ENCODE measurements around the gene C11orf68. TPM values are rescaled to one million over a fixed set of nuclear protein-coding genes. Genes with fewer than 3 reads are reported as not detected.

The C11orf68 gene
- total RNA-seq, 1 experiment from 2014 or later = 31.9 TPM

DNA sequence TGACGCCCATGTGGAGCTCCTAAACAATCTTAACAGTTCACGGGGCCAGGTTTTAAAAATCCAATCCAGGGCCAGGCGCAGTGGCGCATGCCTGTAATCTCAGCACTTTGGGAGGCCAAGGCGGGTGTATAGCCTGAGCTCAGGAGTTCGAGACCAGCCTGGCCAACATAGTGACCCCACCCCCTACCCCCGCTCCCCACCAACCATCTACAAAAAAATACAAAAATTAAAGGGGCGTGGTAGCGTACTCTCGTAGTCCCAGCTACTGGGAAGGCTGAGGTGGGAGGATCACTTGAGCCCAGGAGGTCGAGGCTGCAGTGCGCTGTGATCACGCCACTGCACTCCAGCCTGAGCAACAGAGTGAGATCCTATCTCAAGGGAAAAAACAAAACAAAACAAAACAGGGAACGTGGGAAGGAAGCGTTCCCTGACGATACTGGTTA is 42.0 kb upstream of the C11orf68 start:
- peak overlapping the region; percentile 98 for H3K27ac Mint-ChIP-seq
- no peaks in the 10 kb centered on the region for H3K9me3 Mint-ChIP-seq
- no peak; the same call in 1 of the 2 replicates for ATAC-seq
- no peak for DNase-seq (ENCODE audit: low spot score)
- H3K4me3 Mint-ChIP-seq = peak overlapping the region; percentile 91
- peaks cover 3% of the 10 kb centered on the region; the same call in 1 of the 2 replicates for H3K27me3 Mint-ChIP-seq (ENCODE audit: low read depth)
- ChIA-PET POLR2A (interaction anchor here (1.1 kb wide), 1 partner anchor 15 kb away, joined by 3 read pairs; the partner anchor contains the start of gene TSGA10IP), CTCF (interaction anchor here (1.1 to 1.2 kb wide), 2 partner anchors 84 to 101 kb away, joined by 3 read pairs; partner anchors contain the start of gene MUS81)
- H3K4me1 Mint-ChIP-seq = peaks cover 21% of the 10 kb centered on the region
- 0 out of 2 replicates have a peak, but pooled peaks have one; percentile 12 for TF ChIP-seq NFATC4 (CRISPR knock-in tag; IDR thresholded peaks at IDR 0.05)
- TF ChIP-seq ZNF121 (CRISPR knock-in tag; IDR thresholded peaks at IDR 0.05) = peak; percentile 64; the same call in 1 of the 2 replicates
- no peak for TF ChIP-seq CREM (CRISPR knock-in tag; IDR thresholded peaks at IDR 0.05)
- peaks cover 19% of the 10 kb centered on the region for H3K36me3 Mint-ChIP-seq

DNA sequence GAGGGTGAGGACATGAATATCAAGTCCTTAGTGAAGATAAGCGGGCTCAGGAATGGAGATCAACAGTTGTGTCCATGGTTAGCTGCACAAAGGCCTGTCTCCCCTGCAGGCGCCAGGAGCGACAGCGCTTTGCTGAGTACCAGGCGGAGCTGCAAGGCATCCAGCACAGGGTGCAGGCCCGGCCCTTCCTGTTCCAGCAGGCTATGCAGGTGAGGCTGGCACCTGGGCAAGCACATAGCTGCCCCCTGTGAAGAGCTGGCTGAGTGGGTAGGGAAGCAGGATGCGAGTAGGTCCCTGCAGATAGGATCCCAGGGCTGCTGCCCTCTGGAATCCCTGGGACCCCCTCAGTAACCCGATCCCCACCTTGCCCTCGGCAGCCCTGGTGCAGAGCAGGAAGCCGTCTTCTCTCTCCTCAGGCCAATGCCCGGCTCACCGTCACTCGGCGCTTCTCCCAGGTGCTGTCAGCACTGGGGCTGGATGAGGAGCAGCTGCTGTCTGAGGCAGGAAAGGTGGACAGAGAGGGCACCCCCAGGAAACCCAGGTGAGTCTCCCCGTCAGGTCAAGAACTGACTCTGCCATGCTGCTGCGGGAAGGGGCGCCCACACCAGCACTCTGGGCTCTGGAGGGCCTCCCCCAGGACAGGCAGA is 40.0 kb upstream of the C11orf68 start:
- TF ChIP-seq ZNF396 (CRISPR knock-in tag; IDR thresholded peaks at IDR 0.05; ENCODE audit: borderline replicate concordance) = no peak
- TF ChIP-seq, protein P1, sequence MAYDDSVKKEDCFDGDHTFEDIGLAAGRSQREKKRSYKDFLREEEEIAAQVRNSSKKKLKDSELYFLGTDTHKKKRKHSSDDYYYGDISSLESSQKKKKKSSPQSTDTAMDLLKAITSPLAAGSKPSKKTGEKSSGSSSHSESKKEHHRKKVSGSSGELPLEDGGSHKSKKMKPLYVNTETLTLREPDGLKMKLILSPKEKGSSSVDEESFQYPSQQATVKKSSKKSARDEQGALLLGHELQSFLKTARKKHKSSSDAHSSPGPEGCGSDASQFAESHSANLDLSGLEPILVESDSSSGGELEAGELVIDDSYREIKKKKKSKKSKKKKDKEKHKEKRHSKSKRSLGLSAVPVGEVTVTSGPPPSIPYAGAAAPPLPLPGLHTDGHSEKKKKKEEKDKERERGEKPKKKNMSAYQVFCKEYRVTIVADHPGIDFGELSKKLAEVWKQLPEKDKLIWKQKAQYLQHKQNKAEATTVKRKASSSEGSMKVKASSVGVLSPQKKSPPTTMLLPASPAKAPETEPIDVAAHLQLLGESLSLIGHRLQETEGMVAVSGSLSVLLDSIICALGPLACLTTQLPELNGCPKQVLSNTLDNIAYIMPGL (CRISPR knock-in tag; IDR thresholded peaks at IDR 0.05) = no peak
- TF ChIP-seq, protein P2, sequence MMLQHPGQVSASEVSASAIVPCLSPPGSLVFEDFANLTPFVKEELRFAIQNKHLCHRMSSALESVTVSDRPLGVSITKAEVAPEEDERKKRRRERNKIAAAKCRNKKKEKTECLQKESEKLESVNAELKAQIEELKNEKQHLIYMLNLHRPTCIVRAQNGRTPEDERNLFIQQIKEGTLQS (CRISPR knock-in tag; conservative IDR thresholded peaks at IDR 0.05) = no peak
- TF ChIP-seq ZNF121 (CRISPR knock-in tag; IDR thresholded peaks at IDR 0.05) = no peak
- CTCF ChIA-PET = interaction anchor here (0.6 to 2.3 kb wide), 10 partner anchors 11 to 179 kb away, joined by 3 to 10 read pairs (median 6); partner anchors contain the start of gene FIBP
- Mint-ChIP-seq H3K4me1 (peaks cover 21% of the 10 kb centered on the region), H3K36me3 (peaks cover 4% of the 10 kb centered on the region; the same call in 1 of the 2 replicates), H3K27me3 (ENCODE audit: low read depth) (peaks cover 3% of the 10 kb centered on the region; the same call in 1 of the 2 replicates), H3K9me3 (no peaks in the 10 kb centered on the region), H3K27ac (peak overlapping the region; percentile 76; the same call in 1 of the 2 replicates), H3K4me3 (no peak overlapping the region)
- POLR2A ChIA-PET = no interaction called here
- ATAC-seq = peak; percentile 4
- DNase-seq (ENCODE audit: low spot score) = no peak

DNA sequence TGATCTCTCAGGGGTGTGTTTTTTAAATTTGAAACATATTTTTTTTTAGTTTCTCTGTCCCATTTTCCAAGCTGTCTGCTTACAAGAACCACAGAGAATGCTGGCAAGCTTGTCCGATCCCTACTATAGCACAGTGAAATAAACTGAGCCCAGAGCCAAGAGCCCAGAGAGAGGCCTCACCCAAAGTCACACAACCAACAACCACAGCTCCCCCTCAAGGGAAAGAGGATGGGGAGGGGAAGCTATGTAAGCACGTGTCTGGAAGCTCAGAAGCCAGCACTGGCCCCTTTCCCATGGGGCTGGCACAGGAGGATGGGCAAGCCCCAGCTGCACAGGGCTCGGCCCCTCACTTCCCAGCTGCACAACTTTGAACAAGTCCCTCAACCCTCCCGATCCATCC is 39.4 kb upstream of the C11orf68 start:
- POLR2A ChIA-PET = no interaction called here
- Mint-ChIP-seq H3K27me3 (ENCODE audit: low read depth) (peaks cover 3% of the 10 kb centered on the region; the same call in 1 of the 2 replicates), H3K27ac (peak overlapping the region; percentile 76; the same call in 1 of the 2 replicates), H3K4me1 (peaks cover 21% of the 10 kb centered on the region), H3K36me3 (no peaks in the 10 kb centered on the region), H3K4me3 (no peak overlapping the region), H3K9me3 (no peaks in the 10 kb centered on the region)
- ATAC-seq (no peak), DNase-seq (ENCODE audit: low spot score) (no peak)
- TF ChIP-seq SP1 (CRISPR knock-in tag; conservative IDR thresholded peaks at IDR 0.05) (no peak), PRRX2 (CRISPR knock-in tag; IDR thresholded peaks at IDR 0.05) (no peak), ATF1 (CRISPR knock-in tag; IDR thresholded peaks at IDR 0.05) (no peak), GRHL2 (CRISPR knock-in tag; IDR thresholded peaks at IDR 0.05; ENCODE audit: insufficient replicate concordance, severe bottlenecking) (no peak), ZNF263 (CRISPR knock-in tag; IDR thresholded peaks at IDR 0.05; ENCODE audit: low read depth) (no peak), TCF7 (CRISPR knock-in tag; IDR thresholded peaks at IDR 0.05; ENCODE audit: low read depth) (no peak), NFATC4 (CRISPR knock-in tag; IDR thresholded peaks at IDR 0.05) (no peak), NR2C2 (CRISPR knock-in tag; IDR thresholded peaks at IDR 0.05) (no peak), FOXJ3 (CRISPR knock-in tag; IDR thresholded peaks at IDR 0.05; ENCODE audit: borderline replicate concordance) (no peak)
- TF ChIP-seq, protein P3, sequence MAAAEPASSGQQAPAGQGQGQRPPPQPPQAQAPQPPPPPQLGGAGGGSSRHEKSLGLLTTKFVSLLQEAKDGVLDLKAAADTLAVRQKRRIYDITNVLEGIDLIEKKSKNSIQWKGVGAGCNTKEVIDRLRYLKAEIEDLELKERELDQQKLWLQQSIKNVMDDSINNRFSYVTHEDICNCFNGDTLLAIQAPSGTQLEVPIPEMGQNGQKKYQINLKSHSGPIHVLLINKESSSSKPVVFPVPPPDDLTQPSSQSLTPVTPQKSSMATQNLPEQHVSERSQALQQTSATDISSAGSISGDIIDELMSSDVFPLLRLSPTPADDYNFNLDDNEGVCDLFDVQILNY (CRISPR knock-in tag; IDR thresholded peaks at IDR 0.05) = no peak
- TF ChIP-seq, protein P4, sequence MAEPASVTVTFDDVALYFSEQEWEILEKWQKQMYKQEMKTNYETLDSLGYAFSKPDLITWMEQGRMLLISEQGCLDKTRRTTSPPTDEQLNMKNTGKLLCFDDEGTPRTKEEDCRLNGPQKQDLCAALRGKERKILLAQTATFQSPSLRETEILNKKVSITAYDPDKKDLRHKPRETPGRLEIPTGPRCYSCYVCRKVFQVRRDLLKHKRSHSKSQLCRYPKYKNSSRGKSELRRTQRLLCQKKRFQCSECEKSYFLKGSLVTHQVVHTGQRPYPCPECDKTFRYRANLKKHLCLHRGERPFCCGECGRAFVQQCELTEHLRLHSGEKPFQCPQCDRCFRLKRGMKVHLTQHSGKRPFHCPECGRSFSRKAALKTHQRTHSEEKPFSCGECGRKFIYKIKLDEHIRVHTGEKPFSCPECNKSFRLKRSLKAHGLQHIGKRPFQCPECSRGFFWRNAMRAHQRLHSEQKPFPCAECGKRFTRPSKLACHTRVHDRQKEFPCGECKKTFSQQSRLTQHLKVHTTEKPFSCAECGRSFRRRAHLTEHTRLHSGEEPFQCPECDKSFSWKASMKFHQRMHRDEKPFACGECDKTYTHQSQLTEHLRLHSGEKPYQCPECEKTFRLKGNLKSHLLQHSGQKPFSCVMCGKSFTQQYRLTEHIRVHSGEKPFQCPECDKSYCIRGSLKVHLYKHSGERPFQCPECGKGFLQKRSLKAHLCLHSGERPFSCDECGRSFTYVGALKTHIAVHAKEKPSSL (CRISPR knock-in tag; conservative IDR thresholded peaks at IDR 0.05) = no peak
- TF ChIP-seq, protein P5, sequence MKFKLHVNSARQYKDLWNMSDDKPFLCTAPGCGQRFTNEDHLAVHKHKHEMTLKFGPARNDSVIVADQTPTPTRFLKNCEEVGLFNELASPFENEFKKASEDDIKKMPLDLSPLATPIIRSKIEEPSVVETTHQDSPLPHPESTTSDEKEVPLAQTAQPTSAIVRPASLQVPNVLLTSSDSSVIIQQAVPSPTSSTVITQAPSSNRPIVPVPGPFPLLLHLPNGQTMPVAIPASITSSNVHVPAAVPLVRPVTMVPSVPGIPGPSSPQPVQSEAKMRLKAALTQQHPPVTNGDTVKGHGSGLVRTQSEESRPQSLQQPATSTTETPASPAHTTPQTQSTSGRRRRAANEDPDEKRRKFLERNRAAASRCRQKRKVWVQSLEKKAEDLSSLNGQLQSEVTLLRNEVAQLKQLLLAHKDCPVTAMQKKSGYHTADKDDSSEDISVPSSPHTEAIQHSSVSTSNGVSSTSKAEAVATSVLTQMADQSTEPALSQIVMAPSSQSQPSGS (CRISPR knock-in tag; IDR thresholded peaks at IDR 0.05; ENCODE audit: borderline replicate concordance, low read depth) = no peak
- CTCF ChIA-PET = interaction anchor here (0.6 to 2.3 kb wide), 7 partner anchors 11 to 106 kb away, joined by 3 to 10 read pairs (median 5); no protein-coding TSS in a partner anchor
